ENCODE measurements around the gene KCNMA1.

The KCNMA1 gene

DNA sequence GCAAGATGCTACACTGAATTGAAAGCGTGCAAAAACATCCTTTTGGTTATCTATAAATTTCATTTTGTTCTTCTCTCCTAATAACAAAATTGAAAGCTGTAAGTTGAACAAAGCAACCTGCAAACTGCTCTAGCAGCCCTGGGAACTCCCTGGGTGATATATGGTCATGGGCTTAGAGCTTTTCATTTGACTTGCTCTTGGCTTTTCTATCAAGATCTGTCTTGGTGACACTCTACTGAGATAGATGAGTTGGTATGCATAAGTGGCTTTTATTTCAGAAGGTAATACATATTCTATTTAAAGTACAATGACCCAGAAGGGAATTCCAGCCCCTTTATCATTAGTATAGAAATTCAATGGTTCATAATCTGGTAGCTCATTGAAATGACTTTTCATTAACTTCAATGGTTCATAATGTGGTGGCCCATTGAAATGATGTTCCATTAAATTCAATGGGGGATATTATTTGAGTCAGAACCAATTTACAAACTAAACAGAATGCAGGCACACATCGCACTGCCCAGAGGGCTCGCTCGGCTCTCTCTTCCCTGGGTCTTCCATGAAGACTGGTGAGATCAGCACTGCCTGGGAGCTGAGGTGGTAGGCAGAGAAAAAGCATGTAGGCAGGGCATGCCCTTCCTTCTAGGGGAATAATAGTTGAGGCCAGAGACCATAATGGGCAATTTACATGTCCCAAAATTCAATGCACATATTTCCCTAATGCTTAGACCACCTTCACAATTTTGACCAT, 10.1 kb upstream of the KCNMA1 start:
- DNase-seq (ENCODE audit: insufficient read length, low spot score) (no peak), FAIRE-seq (no peak)
- TF ChIP-seq, protein P1, sequence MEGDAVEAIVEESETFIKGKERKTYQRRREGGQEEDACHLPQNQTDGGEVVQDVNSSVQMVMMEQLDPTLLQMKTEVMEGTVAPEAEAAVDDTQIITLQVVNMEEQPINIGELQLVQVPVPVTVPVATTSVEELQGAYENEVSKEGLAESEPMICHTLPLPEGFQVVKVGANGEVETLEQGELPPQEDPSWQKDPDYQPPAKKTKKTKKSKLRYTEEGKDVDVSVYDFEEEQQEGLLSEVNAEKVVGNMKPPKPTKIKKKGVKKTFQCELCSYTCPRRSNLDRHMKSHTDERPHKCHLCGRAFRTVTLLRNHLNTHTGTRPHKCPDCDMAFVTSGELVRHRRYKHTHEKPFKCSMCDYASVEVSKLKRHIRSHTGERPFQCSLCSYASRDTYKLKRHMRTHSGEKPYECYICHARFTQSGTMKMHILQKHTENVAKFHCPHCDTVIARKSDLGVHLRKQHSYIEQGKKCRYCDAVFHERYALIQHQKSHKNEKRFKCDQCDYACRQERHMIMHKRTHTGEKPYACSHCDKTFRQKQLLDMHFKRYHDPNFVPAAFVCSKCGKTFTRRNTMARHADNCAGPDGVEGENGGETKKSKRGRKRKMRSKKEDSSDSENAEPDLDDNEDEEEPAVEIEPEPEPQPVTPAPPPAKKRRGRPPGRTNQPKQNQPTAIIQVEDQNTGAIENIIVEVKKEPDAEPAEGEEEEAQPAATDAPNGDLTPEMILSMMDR (IDR thresholded peaks at IDR 0.05; ENCODE audit: insufficient read depth, missing control alignments), result no peak

DNA sequence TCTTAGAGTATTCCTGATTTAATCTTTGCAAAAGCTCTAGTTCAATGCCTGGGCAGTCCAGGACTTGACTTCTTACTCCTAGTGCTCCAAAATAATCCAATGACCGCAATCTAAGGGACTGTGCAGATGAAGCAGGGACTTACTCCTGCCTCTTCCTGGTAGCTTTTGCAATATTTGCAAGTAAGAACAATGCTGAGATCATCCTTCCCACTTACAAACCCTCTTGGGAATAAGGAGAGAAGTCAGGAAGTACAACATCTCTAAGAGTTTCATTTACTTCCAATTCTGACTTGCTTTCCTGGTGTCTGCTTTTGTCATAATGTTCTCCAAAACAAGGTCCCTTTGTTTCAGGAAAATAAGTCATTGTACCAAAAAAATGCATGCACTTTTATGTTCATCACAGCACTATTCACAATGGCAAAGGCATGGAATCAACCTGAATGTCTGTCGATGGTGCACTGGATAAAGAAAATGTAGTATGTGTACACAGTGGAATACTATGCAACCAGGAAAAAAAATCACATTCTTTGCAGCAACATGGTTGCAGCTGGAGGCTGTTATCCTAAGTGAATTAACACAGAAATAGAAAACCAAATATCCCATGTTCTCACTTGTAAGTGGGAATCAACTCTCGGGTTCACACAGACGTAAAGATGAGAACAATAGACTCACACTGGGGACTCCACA, 7.1 kb upstream of the KCNMA1 start:
- no peak for DNase-seq (ENCODE audit: insufficient read length, low spot score)
- FAIRE-seq, result no peak
- TF ChIP-seq, protein P1 (IDR thresholded peaks at IDR 0.05; ENCODE audit: insufficient read depth, missing control alignments), result no peak

DNA sequence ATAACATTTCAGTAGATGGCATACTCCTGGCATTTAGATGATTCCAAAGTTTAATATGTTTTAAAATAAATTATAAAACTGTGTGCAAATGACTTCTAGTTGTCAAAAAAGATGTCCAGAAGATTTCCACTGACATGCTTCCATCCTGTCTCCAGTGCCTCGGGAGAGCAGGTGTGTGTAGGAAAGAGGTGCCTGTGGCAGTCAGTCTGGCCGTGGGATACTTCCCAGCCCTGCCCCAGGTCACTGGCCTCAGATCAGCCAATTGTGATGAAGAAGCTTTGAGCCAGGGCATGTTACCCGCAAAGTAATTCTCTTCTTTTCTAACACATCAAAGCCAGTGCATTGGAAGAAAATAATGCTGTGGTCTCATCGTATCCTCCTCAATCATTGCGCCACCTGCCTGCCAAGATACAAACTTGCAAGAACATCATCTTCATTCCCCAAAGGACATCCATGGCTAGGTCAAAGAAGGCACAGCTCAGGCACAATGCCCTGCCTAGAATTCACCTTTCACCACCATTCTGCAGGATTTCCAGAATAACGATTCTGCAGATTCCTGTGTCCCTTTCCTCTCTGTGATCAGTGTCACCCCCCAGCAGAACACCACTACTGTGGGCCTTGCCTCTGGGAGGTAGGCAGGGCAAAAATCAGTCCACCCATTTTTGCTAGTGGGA, 6.3 kb upstream of the KCNMA1 start:
- DNase-seq (ENCODE audit: insufficient read length, low spot score) (peak; percentile 48), FAIRE-seq (no peak)
- TF ChIP-seq, protein P1 (IDR thresholded peaks at IDR 0.05; ENCODE audit: insufficient read depth, missing control alignments), result peak; percentile 73

DNA sequence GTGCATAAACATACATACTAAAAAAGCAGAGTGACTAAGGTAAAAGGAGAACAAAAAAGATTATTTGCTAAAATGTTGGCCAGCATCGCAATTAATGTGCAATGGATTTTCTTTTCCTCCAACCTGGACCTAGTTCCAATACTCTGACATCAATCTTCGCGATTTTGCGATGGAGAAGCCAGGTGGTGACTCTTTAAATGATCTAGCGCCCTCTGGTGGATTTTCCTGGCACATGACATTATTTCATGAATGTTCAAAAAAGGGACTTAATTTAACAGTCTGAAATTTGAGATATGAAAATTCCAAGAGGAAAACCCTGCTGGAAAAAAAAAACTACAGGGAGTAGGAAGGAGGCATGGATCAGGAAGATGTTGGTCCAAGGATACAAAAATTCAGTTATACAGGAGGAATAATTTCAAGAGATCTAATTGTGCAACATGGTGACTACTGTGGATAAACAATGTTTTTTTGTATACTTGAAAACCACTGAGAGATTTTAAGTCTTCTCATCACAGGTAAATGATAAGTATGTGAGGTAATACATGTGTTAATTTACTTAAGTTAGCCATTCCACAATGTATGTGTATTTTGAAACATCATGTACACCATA, 4.3 kb upstream of the KCNMA1 start:
- DNase-seq (ENCODE audit: insufficient read length, low spot score) (peak; percentile 55), FAIRE-seq (peak; percentile 90)
- TF ChIP-seq, protein P1 (IDR thresholded peaks at IDR 0.05; ENCODE audit: insufficient read depth, missing control alignments), result peak; percentile 90

DNA sequence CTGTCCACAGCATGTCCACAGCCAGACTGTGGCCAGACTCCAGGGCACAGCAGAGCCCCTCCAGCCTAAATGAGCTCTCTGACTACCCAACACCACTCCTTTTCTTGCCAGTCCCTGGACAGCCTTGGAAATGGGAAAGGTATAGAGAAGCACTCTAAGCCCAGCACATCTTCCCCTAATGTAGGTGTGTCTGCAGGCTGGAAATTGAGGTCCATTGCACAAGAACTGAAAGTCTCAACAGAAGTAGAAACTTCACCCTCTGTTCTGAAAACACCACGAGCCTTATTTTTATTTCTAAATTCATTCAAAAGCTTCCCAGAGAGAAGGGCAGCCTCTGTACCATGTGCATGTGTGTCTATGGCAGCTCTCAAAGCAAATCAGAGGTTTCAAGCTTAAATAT, 3.7 kb upstream of the KCNMA1 start:
- DNase-seq (ENCODE audit: insufficient read length, low spot score), result no peak
- TF ChIP-seq, protein P1 (IDR thresholded peaks at IDR 0.05; ENCODE audit: insufficient read depth, missing control alignments), result no peak
- FAIRE-seq, result no peak

DNA sequence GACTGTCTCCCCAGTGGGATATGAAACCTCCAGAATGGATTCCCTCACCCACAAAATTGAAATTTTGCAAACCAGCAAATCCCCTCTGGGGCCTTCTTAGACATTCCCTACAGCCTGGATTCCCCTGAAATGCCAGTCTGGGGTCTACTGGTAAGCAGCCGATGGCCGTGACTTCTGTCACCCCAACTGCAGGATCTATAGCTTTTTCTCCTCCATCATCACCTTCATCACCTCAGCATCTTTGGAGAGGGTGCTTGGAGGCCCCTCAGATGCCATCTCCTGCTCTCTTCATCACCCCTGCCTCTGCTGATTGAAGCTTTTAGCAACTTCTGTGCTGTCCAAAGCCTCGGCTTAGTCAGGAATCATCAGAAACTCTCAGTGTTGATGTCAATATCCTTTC, 2.6 kb upstream of the KCNMA1 start:
- TF ChIP-seq, protein P1 (IDR thresholded peaks at IDR 0.05; ENCODE audit: insufficient read depth, missing control alignments), result no peak
- DNase-seq (ENCODE audit: insufficient read length, low spot score) (no peak), FAIRE-seq (no peak)

Data from D721Med (cell line).